Medulla oblongata (tissue), 1 donor: ENCODE measurements around the gene JSRP1.
A peak's percentile ranks its signal among the peaks of the same experiment; 100 is the strongest.

Experiments used
- DNase-seq: peaks from one replicate; pipeline ENCODE4 v3.0.0-alpha.2; 2015; ENCODE audit errors: extremely low spot score

The JSRP1 gene, protein sequence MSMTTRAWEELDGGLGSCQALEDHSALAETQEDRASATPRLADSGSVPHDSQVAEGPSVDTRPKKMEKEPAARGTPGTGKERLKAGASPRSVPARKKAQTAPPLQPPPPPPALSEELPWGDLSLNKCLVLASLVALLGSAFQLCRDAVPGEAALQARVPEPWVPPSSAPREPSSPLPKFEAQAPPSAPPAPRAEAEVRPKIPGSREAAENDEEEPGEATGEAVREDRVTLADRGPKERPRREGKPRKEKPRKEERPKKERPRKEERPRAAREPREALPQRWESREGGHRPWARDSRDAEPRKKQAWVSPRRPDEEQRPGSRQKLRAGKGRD

DNA sequence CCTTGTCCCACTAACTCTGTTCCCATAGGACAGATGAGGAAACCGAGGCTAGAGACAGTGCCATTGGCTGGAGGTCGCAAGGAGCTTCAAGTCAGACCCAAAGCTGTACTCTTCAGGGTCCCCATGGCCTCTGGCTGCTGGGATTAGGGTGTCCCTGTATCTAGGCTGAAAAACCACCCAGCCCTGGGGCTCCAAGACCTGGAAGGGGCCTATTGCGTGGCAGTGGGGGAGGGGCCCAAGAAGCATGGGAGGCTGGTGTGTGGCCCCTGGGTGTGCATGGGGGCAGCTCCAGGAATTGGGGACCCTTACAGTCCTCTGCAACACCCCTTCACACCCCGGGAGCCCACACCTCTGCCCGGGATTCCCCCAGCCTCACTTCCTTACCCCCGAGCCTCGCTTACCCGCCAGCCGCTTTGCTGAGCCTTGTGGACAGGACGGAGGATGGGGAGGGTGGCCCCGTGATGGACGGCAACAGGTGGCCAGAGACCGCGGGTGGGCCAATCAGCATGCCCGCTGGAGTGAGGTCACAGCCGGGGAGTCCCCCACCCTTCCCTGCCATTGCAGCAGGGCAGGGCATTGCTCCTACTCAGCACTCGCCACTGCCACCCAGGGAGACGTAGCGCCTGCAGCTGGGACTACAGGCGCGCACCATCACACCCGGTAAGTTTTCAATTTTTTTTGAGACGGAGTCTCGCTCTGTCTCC lies at the start of gene JSRP1:
Gene JSRP1, minus strand, starts transcription at position 436 of the 704 bp plus-strand sequence. CDS start 1,103 bp downstream, outside the sequence.
- no peak for DNase-seq

- DNase-seq, result no peak
Observed at GRCh38 chr19:2305452-2306280, 49.4 kb upstream of the JSRP1 start.

DNA sequence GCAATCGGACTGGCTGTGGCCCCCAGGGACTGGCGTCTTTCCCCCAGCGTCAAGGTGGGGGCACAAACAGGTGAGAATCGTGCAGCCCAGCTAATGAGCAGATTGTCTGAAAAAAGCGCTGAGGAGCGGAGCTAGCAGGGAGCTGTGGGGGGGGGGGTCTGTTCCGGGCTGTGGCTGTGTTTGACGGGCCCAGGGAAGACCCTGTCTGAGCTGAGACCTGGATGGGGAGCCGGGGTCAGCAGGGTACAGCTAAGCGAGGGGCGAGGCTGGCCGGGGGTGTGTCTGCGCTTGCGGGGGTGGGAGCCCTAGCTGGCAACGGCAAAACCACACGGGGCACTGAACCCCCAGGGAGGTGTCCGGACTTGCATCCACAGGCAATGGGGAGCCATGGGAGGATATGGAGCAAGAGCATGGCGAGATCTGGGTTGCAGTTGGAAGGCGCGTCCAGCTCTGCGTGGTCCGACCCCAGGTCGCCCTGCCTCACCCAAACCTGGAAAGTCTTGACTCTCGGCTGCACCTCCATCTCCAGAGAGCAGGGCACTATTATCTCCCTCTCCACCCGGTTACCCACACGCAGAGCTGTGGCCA lies 47.1 kb upstream of the JSRP1 start:
- no peak for DNase-seq

GRCh38 chr19:2302319-2303210 lies 46.3 kb upstream of the JSRP1 start:
- DNase-seq, result peak; percentile 31

DNA sequence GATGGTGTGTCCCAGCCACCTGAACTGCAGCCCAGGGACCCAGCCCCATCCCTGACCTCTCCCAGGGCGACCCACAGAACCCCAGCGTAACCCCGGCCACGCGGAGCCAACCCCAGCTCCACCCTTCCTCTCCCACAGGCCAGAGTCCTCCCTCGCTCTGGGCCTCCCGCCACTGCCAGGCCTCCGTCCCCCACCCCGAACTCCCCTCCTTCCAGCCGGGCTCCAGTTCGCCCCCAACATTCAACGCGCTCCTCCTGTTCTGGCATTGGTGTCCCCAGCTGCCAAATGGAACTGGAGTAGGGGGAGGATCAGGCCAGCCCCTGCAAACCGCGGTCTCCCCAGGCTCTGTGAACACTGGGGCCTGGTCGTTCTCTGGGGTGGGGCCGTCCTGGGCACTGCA lies 44.3 kb upstream of the JSRP1 start:
- DNase-seq, result no peak

GRCh38 chr19:2296141-2296540 lies 39.9 kb upstream of the JSRP1 start:
- no peak for DNase-seq

DNA sequence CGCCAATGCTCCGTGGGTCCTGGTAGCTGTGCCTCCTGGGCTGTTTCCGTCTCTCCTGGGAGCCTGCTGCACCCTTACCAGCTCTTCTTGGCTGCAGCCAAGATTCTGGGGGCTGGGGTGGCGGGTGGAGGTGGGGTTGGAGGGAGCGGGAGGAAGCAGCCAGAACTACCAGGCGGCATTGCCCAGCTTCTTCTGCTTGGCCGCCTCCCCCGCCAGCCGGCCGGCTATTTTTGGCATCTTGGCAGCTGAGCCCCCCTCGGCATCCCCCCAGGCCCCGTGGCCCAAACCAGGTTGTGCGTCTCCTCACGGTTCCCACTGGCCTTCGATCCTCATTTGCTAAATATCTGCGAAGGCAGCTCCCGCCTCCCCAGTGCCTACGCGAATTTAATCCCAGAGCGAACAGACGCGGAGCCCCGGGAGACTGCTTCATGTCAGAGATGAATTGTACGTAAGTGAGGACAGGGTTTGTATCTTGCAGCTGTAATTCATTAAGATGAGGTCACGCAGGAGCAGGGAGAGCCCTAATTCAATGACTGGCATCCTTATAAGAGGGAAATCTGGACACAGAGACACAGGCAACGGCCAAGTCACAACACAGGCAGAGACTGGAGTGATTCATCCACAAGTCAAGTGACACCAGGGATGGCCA lies 38.6 kb upstream of the JSRP1 start:
- peak; percentile 76 for DNase-seq

- DNase-seq, result no peak
Observed at GRCh38 chr19:2291185-2291751, 35.1 kb upstream of the JSRP1 start.

DNA sequence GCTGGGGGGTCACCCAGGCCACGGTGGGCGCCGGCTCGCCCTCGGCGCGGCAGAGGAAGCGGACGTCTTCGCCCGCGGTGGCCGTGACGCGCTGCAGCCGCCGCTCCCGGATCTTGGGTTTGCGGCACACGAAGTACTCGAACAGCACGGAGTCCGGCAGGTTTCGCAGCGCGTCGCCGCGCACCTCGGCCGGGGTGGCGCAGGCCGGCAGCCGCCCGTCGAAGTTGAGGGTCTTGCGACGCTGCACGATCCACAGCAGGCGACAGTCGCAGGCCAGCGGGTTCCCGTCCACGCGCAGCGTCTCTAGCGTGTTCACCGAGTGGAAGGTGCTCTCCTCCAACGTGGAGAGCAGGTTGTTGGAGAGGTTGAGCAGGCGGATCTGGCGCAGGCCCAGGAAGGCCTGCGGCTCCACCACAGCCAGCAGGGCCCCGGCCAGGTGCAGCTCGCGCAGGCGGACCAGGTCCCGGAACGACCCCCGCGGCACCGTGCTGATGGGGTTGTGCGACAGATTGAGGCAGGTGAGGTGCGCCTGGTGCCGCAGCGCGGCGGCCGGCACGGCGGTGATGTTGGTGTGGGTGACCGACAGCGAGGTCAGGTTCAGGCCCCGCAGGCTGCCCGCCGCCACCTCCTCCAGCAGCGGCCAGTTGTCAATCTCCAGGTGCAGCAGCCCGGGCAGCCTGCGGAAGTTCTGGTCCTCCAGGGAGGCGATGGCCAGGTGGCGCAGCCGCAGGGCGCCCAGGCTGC lies 34.4 kb upstream of the JSRP1 start:
- no peak for DNase-seq

DNA sequence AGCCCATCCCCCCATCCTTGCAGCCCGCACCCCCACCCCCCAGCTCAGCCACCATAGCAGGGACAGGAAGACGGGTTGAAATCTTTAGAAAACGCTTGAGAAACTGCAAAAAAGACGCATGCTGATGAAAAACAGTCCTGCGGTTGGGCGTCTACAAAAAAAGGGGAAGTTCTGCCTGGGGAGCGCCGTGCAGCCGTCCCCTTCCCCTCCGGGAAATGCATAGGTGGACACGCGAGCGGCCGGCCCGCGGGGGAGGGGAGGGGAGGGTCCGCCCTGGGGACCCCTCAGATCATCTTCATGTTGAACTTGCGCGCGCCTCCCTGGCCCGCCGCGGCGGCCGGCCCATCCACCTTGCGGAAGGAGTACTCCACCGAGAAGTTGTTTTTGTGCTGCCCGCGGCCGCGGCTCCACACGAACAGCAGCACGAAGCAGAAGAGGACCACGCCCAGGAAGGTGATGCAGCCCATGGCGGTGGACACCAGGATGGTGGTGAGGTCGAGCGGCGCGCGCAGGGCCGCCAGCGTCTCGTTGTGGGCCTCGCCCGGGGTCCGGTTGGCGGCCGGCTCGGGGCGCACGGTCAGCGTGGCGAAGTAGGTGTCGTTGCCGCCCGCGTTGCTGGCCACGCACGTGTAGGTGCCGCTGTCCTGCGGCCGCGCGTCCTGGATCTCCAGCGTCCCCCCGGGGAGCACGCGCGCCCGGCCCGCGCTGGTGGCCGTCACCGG lies 33.7 kb upstream of the JSRP1 start:
- DNase-seq, result peak; percentile 63

DNA sequence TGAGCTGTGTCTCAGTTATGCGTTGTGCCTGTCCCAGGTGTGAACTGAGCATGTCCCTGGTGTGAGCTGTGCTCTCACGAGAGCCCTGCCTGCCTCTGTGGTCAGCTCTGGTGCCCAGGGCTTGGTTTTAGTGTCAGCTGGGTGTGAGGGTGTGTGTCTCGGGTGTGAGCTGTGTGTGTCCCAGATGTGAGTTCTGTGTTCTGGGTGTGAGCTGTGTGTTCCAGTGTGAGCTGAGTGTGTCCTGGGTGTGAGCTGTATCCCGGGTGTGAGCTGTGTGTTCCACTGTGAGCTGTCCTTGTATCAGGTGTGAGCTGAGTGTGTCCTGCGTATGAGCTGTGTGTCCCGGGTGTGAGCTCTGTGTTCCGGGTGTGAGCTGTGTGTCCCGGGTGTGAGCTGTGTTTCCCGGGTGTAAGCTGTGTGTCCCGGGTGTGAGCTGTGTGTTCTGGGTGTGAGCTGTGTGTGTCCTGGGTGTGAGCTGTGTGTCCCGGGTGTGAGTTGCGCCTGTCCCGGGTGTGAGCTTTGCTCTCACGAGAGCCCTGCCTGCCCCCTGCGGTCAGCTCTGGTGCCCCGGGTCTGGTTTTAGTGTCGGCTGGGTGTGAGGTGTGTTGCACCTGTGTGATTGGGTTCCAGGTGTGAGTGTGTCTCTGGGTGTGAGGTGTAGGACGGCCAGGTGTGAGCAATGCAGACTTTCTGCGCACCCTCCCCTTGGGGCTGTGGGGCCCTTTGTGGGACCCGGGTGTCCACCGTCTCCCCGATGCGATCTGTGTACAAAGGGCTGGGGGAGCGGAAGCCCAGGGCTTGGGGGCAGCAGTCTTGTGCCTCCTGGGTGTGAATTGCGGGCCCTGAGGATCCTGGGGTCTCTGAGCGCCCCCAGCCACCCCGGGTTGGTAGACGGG lies 32.8 kb upstream of the JSRP1 start:
- no peak for DNase-seq

GRCh38 chr19:2288338-2288817 lies 32.2 kb upstream of the JSRP1 start:
- no peak for DNase-seq

- no peak for DNase-seq
Observed at GRCh38 chr19:2287585-2288337, 31.5 kb upstream of the JSRP1 start.

- DNase-seq, result no peak
Observed at GRCh38 chr19:2286402-2287140, 30.4 kb upstream of the JSRP1 start.

DNA sequence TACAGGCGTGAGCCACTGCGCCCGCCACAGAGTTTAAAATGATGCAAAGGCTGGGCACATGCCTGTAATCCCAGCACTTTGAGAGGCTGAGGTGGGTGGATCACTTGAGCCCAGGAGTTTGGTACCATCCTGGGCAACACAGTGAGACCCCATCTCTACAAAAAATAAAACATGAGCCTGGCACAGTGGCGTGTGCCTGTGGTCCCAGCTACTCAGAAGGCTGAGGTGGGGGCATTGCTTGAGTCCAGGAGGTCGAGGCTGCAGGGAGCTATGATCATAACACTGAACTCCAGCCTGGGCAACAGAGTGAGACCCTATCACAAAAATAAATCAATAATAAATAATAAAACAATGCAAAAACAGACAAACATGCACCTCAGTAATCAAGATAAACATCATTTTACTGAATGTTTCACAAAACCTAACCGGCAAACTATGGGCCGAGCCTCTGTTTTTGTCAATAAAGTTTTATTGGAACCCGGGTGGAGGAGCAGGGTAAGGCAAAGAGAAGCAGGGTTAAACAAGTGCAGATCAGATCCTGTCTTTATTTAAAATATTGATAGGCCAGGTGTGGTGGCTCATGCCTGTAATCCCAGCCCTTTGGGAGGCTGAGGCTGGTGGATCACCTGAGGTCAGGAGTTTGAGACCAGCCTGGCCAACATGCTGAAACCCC lies 27.8 kb upstream of the JSRP1 start:
- DNase-seq, result no peak

DNA sequence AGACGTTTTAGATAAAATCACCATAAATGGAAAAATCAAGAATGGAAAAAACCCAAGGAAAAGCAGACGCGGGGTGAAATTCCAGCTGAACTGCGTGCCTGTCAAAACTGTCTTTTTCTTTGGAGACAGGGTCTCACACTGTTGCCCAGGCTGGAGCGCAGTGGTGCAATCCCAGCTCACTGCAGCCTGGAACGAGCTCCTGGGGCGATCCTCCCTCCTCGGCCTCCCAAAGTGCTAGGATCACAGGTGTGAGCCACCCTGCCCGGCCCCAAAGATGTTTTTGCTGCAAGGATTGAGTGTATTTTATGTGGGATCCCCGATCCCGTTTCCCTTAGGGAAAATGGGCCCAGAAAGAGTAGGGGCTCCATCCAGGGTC lies 26.6 kb upstream of the JSRP1 start:
- no peak for DNase-seq
